Right hindlimb (tissue), 1 donor: ENCODE results near the gene TOR1AIP1.
"Not testable (repeated sequence)": the region's sequence is repeated elsewhere in the genome, so short reads cannot be mapped to it uniquely, and the experiment has no call there.

Experiments used
- DNase-seq: peaks from one replicate; pipeline ENCODE4 v3.0.0-alpha.2; 2018

The TOR1AIP1 gene, protein sequence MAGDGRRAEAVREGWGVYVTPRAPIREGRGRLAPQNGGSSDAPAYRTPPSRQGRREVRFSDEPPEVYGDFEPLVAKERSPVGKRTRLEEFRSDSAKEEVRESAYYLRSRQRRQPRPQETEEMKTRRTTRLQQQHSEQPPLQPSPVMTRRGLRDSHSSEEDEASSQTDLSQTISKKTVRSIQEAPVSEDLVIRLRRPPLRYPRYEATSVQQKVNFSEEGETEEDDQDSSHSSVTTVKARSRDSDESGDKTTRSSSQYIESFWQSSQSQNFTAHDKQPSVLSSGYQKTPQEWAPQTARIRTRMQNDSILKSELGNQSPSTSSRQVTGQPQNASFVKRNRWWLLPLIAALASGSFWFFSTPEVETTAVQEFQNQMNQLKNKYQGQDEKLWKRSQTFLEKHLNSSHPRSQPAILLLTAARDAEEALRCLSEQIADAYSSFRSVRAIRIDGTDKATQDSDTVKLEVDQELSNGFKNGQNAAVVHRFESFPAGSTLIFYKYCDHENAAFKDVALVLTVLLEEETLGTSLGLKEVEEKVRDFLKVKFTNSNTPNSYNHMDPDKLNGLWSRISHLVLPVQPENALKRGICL

GRCh38 chr1:179882253-179883039, at the start of gene TOR1AIP1:
TOR1AIP1 (plus strand) TSS chr1:179882285; CDS start chr1:179882503, 218 bp downstream.
- DNase-seq = peak; percentile 98

- DNase-seq = not testable (repeated sequence)
Measured at GRCh38 chr1:179836686-179837445, 45.2 kb upstream of the TOR1AIP1 start.

- DNase-seq = no peak
Measured at GRCh38 chr1:179840107-179840506, 42.0 kb upstream of the TOR1AIP1 start.

- no peak for DNase-seq
Measured at GRCh38 chr1:179848233-179848632, 33.9 kb upstream of the TOR1AIP1 start.

DNA sequence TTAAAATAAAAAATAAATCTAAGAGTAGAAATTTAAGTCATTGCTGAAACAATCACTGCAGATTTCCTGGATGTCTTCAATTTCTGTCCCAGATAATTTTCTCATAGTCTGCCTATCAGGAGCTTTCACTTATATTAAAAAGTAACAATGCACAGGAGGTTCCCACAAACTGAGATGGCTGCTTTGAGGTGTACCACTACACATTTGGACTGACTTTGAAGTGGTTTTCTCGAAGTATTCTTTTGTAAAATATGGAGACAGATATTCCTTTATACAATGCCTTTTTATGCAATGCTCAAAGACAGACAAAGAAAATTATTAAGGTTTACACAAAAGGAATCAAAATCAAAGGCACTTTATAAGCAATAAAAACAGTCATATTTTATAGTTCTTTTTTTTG, 29.0 kb upstream of the TOR1AIP1 start:
- no peak for DNase-seq

DNA sequence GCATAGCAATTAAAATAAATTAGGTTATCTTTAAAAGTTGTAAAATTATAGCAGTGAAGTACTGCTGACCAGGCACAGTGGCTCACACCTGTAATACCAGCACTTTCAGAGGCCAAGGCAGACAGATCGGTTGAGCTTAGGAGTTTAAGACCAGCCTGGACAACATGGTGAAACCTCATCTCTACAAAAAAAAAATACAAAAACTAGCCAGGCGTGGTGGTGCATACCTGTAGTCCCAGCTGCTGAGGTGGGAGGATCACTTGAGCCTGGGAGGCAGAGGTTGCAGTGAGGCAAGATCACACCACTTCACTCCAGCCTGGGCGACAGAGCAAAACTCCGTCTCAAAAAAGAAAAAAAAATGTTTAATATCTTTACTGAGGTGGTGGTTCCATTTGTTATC, 26.3 kb upstream of the TOR1AIP1 start:
- DNase-seq = not testable (repeated sequence)

GRCh38 chr1:179856296-179856695, 25.8 kb upstream of the TOR1AIP1 start:
- no peak for DNase-seq

DNA sequence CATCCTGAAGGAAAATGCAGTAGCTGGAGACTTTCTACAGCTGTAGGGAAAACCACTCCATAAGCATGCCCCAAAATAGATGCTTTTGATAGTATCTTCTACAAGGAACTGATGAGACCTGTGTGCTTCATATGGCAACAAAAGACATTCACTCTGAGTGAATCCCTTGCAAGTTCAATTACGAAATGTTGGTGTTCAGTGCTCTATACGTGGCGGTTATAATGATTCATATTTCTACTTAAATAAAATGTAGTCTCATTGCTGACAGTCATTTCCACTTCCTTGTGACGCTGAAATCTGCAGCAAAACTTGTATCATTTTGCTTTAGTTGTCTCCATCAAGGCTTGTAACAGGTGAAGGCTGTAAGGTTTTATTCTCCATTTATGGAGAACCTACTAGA, 25.1 kb upstream of the TOR1AIP1 start:
- no peak for DNase-seq

DNA sequence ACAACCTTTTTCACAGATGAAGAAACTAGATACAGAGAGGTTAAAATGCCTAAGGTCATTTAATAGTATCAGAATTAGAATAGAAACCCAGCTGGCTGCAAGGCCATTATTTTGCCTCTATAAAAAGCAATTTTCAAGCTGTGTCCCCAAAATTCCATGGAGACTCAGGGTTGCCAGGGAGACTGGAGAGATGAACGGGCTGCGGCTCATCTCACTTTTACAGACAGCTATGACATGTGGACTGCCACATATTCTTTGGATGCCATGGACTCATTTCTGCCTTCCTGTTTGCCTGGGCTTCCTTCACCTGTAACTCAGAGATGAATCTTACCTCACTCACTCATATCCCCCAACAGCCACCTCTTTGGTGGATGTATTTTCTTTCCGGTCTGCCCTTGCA, 21.4 kb upstream of the TOR1AIP1 start:
- no peak for DNase-seq

GRCh38 chr1:179865377-179865776, 16.7 kb upstream of the TOR1AIP1 start:
- DNase-seq = no peak

DNA sequence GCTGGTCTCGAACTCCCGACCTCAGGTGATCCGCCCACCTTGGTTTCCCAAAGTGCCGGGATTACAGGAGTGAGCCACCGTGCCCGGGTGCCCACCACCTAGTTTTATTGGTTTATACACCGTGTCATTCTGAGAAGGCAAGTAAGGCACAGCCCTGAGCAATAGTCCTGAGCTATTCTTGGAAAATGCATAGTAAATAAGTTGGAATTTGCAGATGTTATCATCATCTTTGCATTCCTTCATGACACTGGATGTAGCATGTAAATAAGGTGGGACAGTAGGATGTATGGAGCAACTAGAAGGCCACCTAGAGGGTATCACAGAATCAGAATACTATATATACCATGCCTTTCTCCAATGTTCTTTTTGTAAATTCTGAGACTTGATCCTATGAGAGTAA, 15.5 kb upstream of the TOR1AIP1 start:
- no peak for DNase-seq

- DNase-seq = peak; percentile 45
Measured at GRCh38 chr1:179867493-179868330, 14.4 kb upstream of the TOR1AIP1 start.

DNA sequence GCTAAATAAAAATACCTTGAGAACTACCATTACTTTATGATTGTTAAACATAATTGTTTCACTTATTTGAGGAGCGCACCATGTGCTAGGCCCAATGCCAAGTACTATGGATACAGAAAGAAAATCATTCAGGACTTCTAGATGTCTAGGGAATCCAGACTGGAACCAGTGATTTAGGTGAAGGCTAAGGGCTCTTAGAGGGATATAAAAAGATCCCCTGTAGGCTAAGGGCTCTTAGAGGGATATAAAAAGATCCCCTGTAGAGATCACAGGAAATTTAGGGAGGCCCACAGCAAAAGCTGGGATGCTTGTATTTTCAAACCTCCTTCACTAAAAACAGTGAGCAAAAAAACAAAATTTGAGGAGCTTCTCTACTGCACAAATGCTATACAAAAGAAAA, 11.2 kb upstream of the TOR1AIP1 start:
- DNase-seq = no peak

GRCh38 chr1:179871940-179872339, 10.1 kb upstream of the TOR1AIP1 start:
- no peak for DNase-seq

DNA sequence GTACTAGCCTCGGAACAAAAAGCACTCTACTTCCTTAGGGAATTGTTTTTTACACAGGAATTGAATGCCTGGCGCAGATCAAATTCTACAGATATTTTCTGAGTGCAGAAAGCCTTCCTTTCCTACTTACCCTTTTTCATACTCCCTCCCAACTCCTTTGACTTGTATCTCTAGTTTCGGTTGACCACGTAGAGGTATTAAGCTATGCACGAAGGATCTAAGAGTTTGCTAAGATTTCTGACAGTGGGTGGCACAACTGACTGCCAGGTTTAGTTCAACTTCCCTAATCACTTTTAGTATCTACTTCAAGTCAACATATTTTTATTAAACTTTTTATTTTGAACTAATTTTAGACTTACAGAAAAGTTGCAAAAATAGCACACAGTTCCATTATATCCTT, 9.5 kb upstream of the TOR1AIP1 start:
- no peak for DNase-seq

DNA sequence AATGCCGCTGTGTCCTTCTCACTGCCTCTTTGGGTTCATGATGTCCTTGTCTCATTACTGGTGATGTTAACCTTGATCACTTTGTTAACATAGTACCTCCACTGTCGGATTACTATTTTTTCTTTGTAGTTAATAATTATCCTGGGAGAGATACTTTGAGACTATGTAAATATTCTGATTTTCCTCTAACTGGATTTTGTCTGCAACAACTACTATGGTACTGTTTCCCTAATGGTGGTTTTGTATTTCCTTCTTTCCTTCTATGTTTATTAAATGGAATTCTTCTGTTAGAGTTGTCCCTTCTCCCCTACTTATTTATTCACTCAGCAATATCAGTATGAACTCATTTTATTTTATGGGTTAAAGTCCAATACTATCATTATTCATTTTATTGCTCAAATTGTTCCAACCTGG, 8.6 kb upstream of the TOR1AIP1 start:
- DNase-seq = no peak

DNA sequence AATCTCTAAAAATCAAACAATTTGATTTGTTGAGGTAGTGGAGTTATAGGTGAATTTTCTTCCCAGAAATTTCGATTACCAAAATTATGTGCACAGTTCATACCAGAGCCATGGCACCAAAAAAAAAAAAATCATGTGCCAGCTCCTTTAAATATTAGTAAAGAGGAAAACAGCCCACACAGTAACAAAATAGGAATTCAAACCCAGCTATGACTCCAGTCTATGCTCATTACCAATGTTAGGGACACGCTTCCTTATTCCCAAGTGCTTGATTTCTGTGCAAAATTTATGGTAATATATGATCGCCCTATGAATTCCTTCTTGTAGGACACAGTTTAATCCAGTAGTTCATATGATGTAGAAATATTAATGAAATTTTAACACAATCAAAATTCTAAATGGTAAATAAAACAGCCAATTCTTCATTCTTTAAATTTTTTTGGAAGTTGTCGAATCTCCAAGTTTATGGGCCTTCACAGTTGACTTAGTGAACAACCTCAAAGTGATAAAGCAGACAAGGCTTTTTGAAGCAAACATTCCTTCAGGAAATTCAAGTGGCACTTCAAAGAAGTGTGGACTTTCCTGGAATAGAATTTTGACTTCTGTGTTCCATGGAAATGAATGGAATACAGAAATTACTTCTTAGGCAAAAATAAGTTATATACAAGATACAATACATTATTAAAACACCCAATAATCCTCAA, 6.3 kb upstream of the TOR1AIP1 start:
- no peak for DNase-seq

DNA sequence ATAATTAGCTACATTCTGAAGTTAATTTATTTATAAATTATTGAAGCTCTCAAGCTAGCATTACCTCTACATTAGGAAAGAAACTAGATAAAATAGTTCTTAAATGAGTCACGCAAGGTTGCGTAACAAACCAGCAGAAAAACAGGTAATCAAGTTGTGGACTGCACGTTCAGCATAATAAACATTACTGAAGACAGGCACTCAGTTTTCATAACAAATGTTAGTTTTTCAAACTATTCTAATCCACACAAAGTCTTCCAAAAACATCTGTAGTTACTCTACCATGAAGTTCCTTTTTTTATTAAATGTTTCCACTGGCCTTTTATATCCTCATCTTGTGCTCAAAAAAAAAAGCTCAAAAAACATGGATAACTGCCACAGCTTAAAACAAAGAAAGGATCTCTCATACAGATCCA, 5.8 kb upstream of the TOR1AIP1 start:
- no peak for DNase-seq

DNA sequence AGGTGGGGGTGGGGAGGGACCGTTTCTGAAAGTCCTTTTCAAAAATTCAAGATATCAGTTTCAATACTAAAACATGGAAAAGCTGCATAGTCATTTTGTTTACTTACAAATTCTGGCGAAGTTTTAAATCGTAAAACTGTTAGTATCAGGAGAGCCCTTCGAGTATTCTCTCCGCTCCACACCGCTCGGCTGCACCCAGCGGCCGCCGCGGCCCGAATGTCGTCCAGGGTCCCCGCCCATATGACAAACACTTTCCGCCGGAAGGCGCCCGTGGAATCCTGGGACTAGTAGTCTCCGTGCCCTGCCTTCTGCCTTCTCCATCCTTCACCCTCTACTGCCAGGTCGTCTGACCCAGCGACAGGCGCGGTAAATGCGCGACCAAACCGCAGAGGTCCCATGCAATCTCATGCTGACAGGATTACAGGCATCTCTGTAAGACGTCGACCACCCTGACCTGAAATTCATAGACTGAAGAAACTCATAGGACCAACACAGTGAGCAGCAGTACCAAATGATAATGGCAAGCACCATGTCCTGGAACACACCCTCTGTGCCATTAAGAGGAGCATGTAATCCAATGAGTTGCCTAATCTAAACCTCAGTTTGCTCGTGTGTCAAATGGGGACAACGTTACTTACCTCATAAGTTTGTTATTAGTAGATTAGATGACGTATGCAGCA, 4.4 kb upstream of the TOR1AIP1 start, which contains the start of gene TOR1AIP2:
TSS of gene TOR1AIP2 (minus strand) at position 218 of the 680 bp plus-strand sequence. CDS start 25,138 bp downstream, outside the sequence.
- peak; percentile 93 for DNase-seq

GRCh38 chr1:179879797-179880196, 2.3 kb upstream of the TOR1AIP1 start:
- no peak for DNase-seq
